Measurements from ENCODE around the gene ELOVL3. TPM values are rescaled to one million over a fixed set of nuclear protein-coding genes. Genes with fewer than 3 reads are reported as not detected.

ELOVL3 gene
- total RNA-seq, 2 donors from 2014 or later = 0.39 TPM; not detected in 1

GRCh38 chr10:102222797-102223196 is 3.3 kb upstream of the ELOVL3 start:
- peaks cover 0 to 14% of the 10 kb centered on the region in 2 donors for H3K4me1 ChIP-seq
- no peaks in the 10 kb centered on the region for H3K27me3 ChIP-seq
- no peak overlapping the region for H3K27ac ChIP-seq
- no peaks in the 10 kb centered on the region for H3K36me3 ChIP-seq
- no peak overlapping the region for H3K4me3 ChIP-seq
- H3K9me3 ChIP-seq = no peaks in the 10 kb centered on the region
- no peak for DNase-seq (ENCODE audit: low spot score)
- TF ChIP-seq CTCF (IDR thresholded peaks at IDR 0.05) = no peak

DNA sequence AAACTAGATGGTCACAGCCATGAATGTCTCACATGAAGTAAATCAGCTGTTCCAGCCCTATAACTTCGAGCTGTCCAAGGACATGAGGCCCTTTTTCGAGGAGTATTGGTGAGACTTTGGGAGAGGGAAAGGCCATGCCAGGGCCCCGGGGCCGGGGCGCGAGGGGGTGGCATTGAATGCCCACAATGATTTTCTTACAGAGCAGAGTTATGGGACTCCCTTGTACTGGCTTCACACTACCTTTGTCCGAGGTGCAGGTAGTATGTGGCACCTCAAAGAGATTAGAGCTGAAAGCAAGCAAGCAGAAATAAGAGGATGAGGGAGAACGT is 407 bp downstream of the ELOVL3 start:
- Histone ChIP-seq H3K36me3 (no peaks in the 10 kb centered on the region), H3K27me3 (peaks cover 4 to 9% of the 10 kb centered on the region in 2 donors), H3K4me1 (peaks cover 0 to 33% of the 10 kb centered on the region in 2 donors), H3K27ac (no peak overlapping the region), H3K4me3 (peak overlapping the region; percentile 7 to 45), H3K9me3 (no peaks in the 10 kb centered on the region)
- no peak for TF ChIP-seq CTCF (IDR thresholded peaks at IDR 0.05)
- no peak for DNase-seq (ENCODE audit: low spot score)

GRCh38 chr10:102227050-102227449 is 951 bp downstream of the ELOVL3 start:
- no peaks in the 10 kb centered on the region for H3K36me3 ChIP-seq
- no peaks in the 10 kb centered on the region for H3K9me3 ChIP-seq
- DNase-seq (ENCODE audit: low spot score) = no peak
- H3K4me3 ChIP-seq = no peak overlapping the region
- H3K4me1 ChIP-seq = peaks cover 0 to 37% of the 10 kb centered on the region in 2 donors
- H3K27me3 ChIP-seq = peaks cover 4 to 9% of the 10 kb centered on the region in 2 donors
- TF ChIP-seq CTCF (IDR thresholded peaks at IDR 0.05) = no peak
- no peak overlapping the region for H3K27ac ChIP-seq

GRCh38 chr10:102229810-102230263 is 3.7 kb downstream of the ELOVL3 start:
- H3K27ac ChIP-seq = no peak overlapping the region
- peaks cover 4 to 9% of the 10 kb centered on the region in 2 donors for H3K27me3 ChIP-seq
- TF ChIP-seq CTCF (IDR thresholded peaks at IDR 0.05) = peak; percentile 85 to 96
- peak overlapping the region in 1 of 2 donors; percentile 52 for H3K4me3 ChIP-seq
- H3K4me1 ChIP-seq = peaks cover 0 to 37% of the 10 kb centered on the region in 2 donors
- peak; percentile 77 for DNase-seq (ENCODE audit: low spot score)
- H3K9me3 ChIP-seq = no peaks in the 10 kb centered on the region
- no peaks in the 10 kb centered on the region for H3K36me3 ChIP-seq

DNA sequence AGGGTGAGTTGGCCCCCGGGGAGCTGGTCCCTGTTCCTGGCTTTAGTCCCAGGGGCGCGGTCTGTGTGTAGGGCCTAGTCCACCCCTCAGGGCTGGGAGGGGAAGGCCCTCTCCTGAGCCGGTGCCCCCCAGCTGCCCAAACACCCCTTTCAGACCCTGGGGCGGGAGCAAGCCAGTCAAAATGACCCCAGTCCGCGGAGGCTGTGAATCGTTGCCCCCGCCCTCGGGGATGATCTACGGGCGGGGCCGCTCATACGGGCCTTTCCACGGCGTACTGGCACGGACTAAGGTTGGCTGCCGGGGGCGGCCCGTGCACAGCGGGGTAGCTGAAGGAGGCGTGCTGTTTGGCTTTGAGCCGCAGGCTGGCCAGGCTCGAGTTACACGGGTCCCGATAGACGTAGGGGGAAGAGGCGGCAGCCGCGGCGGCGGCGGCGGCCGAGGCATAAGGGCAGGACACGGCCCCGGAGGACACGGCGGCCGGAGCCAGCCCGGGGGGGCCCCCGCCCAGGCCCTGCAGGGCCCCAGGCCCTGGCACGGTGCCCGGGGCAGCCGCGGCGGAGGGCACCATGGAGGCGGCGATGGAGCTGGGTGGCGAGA is 4.3 kb downstream of the ELOVL3 start:
- no peaks in the 10 kb centered on the region for H3K36me3 ChIP-seq
- H3K27ac ChIP-seq = no peak overlapping the region
- H3K4me3 ChIP-seq = peak overlapping the region; percentile 21 to 52
- H3K27me3 ChIP-seq = peaks cover 4 to 9% of the 10 kb centered on the region in 2 donors
- no peaks in the 10 kb centered on the region for H3K9me3 ChIP-seq
- no peak for TF ChIP-seq CTCF (IDR thresholded peaks at IDR 0.05)
- H3K4me1 ChIP-seq = peaks cover 0 to 37% of the 10 kb centered on the region in 2 donors
- DNase-seq (ENCODE audit: low spot score) = no peak

- TF ChIP-seq CTCF (IDR thresholded peaks at IDR 0.05) = peak in 1 of 2 donors; percentile 49
- Histone ChIP-seq H3K4me1 (peaks cover 0 to 32% of the 10 kb centered on the region in 2 donors), H3K36me3 (no peaks in the 10 kb centered on the region), H3K4me3 (peak overlapping the region; percentile 21 to 52), H3K9me3 (no peaks in the 10 kb centered on the region), H3K27ac (no peak overlapping the region), H3K27me3 (peaks cover 4 to 9% of the 10 kb centered on the region in 2 donors)
- no peak for DNase-seq (ENCODE audit: low spot score)
Measured at GRCh38 chr10:102230861-102231356, 4.8 kb downstream of the ELOVL3 start.
